K562 (cell line): Measurements from ENCODE around the gene PAF1. TPM values are rescaled to one million over a fixed set of nuclear protein-coding genes. Genes with fewer than 3 reads are reported as not detected.
A peak's percentile ranks its signal among the peaks of the same experiment; 100 is the strongest.

Experiments
- EHMT2 ChIP-seq: fragments of 450-650 bp; IDR thresholded peaks from 2 replicates; pipeline ENCODE4 v1.6.1; 2018; ENCODE audit warnings: antibody characterized with exemption
- MED1 ChIP-seq: sonication (generic); formaldehyde crosslinking; IDR thresholded peaks from 2 replicates; pipeline ENCODE4 v1.8.1; 2023; ENCODE audit warnings: missing genetic modification reagents, borderline replicate concordance
- PHF8 ChIP-seq: fragments of 200-600 bp; sonication (generic); IDR thresholded peaks from 2 replicates; pipeline ENCODE4 v1.6.1; 2012; ENCODE audit warnings: mixed run types, mild to moderate bottlenecking, inconsistent platforms, low read length, moderate library complexity, borderline replicate concordance
- YY1 ChIP-seq, 3 experiments: IDR thresholded peaks; 2 replicates each; pipeline ENCODE4 v1.6.1; 2011; ENCODE audit warnings: low read length in 2 of 3, mild to moderate bottlenecking in 2 of 3, moderate library complexity in 2 of 3, borderline replicate concordance in 1 of 3, control low read depth in 1 of 3, low read depth in 1 of 3; ENCODE audit not compliant: insufficient read depth in 3 of 3, insufficient replicate concordance in 2 of 3, control insufficient read depth in 1 of 3, insufficient read length in 1 of 3; ENCODE audit errors: extremely low read depth in 1 of 3
- ZNF76 ChIP-seq: fragments of 250-450 bp; sonication (Bioruptor Pico); IDR thresholded peaks from 2 replicates; pipeline ENCODE4 v1.4.0; 2020; ENCODE audit warnings: mild to moderate bottlenecking, moderate library complexity, borderline replicate concordance
- polyA plus RNA-seq, 8 experiments: library from polyadenylated mRNA; depleted of rRNA in 4 of 8; stranded (reverse) in 5 of 8; unstranded in 3 of 8; fragments of >200 nt; fragmentation: Nextera tagmentation in 2 of 8; fragmentation: Illumina TruSeq in 1 of 8; extraction: Ambion mirVana in 2 of 8; extraction: Trizol in 1 of 8; gene quantifications; 2 replicates each; pipeline versions ENCODE4 v1.2.1 to v1.2.3, GENCODE V29; 2011 to 2014; ENCODE audit warnings: inconsistent platforms in 1 of 8, missing spikeins in 1 of 8
- total RNA-seq, 7 experiments: library from RNA; depleted of rRNA in 6 of 7; stranded (reverse); fragments of >200 nt in 6 of 7; fragmentation: Illumina TruSeq in 2 of 7; extraction: Trizol in 2 of 7; gene quantifications; 2 replicates each; pipeline versions ENCODE4 v1.2.1 to v1.2.3, GENCODE V29; 2011 to 2021; ENCODE audit warnings: low replicate concordance in 1 of 7
- TF ChIP-seq, protein P1 (sequence below): fragments of 250-450 bp; sonication (Bioruptor Pico); IDR thresholded peaks from 2 replicates; pipeline ENCODE4 v1.4.0; 2020
- TF ChIP-seq, protein P2 (sequence below), 2 experiments: fragments of 450-650 bp in 1 of 2; IDR thresholded peaks; 2 replicates each; pipeline ENCODE4 v1.6.1; 2011 to 2017; ENCODE audit warnings: low read depth in 2 of 2, antibody characterized with exemption in 1 of 2, borderline replicate concordance in 1 of 2, low read length in 1 of 2, mild to moderate bottlenecking in 1 of 2, mixed read lengths in 1 of 2; ENCODE audit not compliant: control insufficient read depth in 1 of 2
- TF ChIP-seq, protein P3 (sequence below): fragments of 250-450 bp; sonication (Bioruptor Pico); IDR thresholded peaks from 2 replicates; pipeline ENCODE4 v1.4.0; 2020; ENCODE audit warnings: mild to moderate bottlenecking, moderate library complexity, borderline replicate concordance
- TF ChIP-seq, protein P4 (sequence below): IDR thresholded peaks from 2 replicates; pipeline ENCODE4 v1.6.1; 2016; ENCODE audit warnings: missing genetic modification characterization, missing compliant biosample characterization

Gene PAF1
- total and polyA plus RNA-seq, 9 of the 15 experiments (the other 6 are each of a cell fraction or from before 2014, with no cell fraction given), result 1.5 to 45.0 (median 33.8) TPM

DNA sequence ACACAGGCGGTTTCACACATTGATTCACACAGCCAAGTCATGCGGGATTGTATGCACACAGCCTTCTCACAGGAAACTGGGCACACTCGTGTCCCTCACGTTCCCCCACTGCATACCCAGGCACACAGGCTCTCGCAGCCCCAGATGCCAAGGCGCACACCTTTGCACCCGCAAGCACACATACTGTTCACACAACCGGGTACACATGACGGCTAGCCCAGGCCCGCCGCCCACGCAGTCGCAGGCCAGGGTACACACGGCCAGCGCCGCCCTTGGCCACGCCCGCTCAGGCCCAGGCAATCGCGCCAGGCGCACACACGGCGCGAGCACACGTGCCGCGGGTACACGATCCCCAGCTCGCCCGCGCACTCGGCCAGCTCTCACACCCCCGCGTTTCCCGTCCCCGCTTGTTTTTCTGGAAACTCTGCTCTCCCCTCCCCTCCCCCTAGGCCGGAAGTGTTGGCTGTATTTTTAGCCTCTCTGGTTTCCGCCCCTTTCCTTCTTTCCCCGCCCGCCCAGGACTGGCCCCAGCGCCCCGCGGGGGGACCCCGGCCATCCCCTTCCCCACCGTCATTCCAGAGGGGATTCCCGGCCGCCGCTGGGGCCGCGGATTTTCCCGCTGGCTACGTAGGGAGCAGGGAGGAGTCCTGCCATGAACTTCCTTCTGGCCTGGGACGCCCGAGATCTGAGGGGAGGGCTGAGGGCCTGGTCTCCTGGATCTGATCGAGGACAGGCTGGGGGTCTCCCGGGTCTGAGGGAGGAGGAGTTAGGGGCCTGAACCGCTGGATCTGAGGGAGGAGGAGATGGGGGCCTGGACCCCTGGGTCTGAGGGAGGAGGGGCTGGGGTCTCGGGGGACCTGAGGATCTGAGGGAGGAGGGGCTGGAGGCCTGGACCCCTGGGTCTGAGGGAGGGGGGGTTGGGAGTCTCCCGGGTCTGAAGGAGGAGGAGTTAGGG lies 11.7 kb upstream of the PAF1 start (continued):
- TF ChIP-seq, protein P1, sequence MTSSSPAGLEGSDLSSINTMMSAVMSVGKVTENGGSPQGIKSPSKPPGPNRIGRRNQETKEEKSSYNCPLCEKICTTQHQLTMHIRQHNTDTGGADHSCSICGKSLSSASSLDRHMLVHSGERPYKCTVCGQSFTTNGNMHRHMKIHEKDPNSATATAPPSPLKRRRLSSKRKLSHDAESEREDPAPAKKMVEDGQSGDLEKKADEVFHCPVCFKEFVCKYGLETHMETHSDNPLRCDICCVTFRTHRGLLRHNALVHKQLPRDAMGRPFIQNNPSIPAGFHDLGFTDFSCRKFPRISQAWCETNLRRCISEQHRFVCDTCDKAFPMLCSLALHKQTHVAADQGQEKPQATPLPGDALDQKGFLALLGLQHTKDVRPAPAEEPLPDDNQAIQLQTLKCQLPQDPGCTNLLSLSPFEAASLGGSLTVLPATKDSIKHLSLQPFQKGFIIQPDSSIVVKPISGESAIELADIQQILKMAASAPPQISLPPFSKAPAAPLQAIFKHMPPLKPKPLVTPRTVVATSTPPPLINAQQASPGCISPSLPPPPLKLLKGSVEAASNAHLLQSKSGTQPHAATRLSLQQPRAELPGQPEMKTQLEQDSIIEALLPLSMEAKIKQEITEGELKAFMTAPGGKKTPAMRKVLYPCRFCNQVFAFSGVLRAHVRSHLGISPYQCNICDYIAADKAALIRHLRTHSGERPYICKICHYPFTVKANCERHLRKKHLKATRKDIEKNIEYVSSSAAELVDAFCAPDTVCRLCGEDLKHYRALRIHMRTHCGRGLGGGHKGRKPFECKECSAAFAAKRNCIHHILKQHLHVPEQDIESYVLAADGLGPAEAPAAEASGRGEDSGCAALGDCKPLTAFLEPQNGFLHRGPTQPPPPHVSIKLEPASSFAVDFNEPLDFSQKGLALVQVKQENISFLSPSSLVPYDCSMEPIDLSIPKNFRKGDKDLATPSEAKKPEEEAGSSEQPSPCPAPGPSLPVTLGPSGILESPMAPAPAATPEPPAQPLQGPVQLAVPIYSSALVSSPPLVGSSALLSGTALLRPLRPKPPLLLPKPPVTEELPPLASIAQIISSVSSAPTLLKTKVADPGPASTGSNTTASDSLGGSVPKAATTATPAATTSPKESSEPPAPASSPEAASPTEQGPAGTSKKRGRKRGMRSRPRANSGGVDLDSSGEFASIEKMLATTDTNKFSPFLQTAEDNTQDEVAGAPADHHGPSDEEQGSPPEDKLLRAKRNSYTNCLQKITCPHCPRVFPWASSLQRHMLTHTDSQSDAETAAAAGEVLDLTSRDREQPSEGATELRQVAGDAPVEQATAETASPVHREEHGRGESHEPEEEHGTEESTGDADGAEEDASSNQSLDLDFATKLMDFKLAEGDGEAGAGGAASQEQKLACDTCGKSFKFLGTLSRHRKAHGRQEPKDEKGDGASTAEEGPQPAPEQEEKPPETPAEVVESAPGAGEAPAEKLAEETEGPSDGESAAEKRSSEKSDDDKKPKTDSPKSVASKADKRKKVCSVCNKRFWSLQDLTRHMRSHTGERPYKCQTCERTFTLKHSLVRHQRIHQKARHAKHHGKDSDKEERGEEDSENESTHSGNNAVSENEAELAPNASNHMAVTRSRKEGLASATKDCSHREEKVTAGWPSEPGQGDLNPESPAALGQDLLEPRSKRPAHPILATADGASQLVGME (CRISPR knock-in tag), result peak; percentile 48; the same call in 1 of the 2 replicates
- peak; percentile 26; the same call in 1 of the 2 replicates for TF ChIP-seq MED1 (CRISPR knock-in tag)
- TF ChIP-seq, protein P2, sequence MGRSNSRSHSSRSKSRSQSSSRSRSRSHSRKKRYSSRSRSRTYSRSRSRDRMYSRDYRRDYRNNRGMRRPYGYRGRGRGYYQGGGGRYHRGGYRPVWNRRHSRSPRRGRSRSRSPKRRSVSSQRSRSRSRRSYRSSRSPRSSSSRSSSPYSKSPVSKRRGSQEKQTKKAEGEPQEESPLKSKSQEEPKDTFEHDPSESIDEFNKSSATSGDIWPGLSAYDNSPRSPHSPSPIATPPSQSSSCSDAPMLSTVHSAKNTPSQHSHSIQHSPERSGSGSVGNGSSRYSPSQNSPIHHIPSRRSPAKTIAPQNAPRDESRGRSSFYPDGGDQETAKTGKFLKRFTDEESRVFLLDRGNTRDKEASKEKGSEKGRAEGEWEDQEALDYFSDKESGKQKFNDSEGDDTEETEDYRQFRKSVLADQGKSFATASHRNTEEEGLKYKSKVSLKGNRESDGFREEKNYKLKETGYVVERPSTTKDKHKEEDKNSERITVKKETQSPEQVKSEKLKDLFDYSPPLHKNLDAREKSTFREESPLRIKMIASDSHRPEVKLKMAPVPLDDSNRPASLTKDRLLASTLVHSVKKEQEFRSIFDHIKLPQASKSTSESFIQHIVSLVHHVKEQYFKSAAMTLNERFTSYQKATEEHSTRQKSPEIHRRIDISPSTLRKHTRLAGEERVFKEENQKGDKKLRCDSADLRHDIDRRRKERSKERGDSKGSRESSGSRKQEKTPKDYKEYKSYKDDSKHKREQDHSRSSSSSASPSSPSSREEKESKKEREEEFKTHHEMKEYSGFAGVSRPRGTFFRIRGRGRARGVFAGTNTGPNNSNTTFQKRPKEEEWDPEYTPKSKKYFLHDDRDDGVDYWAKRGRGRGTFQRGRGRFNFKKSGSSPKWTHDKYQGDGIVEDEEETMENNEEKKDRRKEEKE (IDR thresholded peaks at IDR 0.05; ENCODE audit: borderline replicate concordance in 1 of 2, control insufficient read depth in 1 of 2, low read depth in 2 of 2, low read length in 1 of 2), result peak in 1 of 2 experiments; percentile 69; a peak in 1 of 4 replicates
- 0 out of 2 replicates have a peak, but pooled peaks have one; percentile 48 for TF ChIP-seq ZNF76
- peak in 2 of 3 experiments; percentile 32 to 38 for TF ChIP-seq YY1 (IDR thresholded peaks at IDR 0.05; ENCODE audit: borderline replicate concordance in 1 of 3, control insufficient read depth in 1 of 3, extremely low read depth in 1 of 3, insufficient read depth in 3 of 3, insufficient read length in 1 of 3, insufficient replicate concordance in 2 of 3, low read depth in 1 of 3, low read length in 2 of 3)
- no peak for TF ChIP-seq EHMT2
- peak; percentile 44; the same call in 1 of the 2 replicates for TF ChIP-seq PHF8
- TF ChIP-seq, protein P3, sequence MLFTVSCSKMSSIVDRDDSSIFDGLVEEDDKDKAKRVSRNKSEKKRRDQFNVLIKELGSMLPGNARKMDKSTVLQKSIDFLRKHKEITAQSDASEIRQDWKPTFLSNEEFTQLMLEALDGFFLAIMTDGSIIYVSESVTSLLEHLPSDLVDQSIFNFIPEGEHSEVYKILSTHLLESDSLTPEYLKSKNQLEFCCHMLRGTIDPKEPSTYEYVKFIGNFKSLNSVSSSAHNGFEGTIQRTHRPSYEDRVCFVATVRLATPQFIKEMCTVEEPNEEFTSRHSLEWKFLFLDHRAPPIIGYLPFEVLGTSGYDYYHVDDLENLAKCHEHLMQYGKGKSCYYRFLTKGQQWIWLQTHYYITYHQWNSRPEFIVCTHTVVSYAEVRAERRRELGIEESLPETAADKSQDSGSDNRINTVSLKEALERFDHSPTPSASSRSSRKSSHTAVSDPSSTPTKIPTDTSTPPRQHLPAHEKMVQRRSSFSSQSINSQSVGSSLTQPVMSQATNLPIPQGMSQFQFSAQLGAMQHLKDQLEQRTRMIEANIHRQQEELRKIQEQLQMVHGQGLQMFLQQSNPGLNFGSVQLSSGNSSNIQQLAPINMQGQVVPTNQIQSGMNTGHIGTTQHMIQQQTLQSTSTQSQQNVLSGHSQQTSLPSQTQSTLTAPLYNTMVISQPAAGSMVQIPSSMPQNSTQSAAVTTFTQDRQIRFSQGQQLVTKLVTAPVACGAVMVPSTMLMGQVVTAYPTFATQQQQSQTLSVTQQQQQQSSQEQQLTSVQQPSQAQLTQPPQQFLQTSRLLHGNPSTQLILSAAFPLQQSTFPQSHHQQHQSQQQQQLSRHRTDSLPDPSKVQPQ (CRISPR knock-in tag), result peak; percentile 68; the same call in 1 of the 2 replicates
- TF ChIP-seq, protein P4, sequence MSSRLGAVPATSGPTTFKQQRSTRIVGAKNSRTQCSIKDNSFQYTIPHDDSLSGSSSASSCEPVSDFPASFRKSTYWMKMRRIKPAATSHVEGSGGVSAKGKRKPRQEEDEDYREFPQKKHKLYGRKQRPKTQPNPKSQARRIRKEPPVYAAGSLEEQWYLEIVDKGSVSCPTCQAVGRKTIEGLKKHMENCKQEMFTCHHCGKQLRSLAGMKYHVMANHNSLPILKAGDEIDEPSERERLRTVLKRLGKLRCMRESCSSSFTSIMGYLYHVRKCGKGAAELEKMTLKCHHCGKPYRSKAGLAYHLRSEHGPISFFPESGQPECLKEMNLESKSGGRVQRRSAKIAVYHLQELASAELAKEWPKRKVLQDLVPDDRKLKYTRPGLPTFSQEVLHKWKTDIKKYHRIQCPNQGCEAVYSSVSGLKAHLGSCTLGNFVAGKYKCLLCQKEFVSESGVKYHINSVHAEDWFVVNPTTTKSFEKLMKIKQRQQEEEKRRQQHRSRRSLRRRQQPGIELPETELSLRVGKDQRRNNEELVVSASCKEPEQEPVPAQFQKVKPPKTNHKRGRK, result no peak
